DOHH2 (cell line): Measurements from ENCODE around the gene CYP1A2.

Experiments used
- H3F3A ChIP-seq: fragments of 200-600 bp; sonication (generic), shearing (Covaris generic); 2 replicates; pipeline ENCODE4 v1.6.0; 2016; ENCODE audit warnings: antibody characterized with exemption, mild to moderate bottlenecking; ENCODE audit not compliant: control insufficient read depth, insufficient read depth
- H3K27ac ChIP-seq: fragments of 200-600 bp; sonication (generic); 2 replicates; pipeline ENCODE4 v1.5.1; 2014; ENCODE audit warnings: low read depth, mild to moderate bottlenecking, low read length, moderate library complexity
- H3K27me3 ChIP-seq: fragments of 200-600 bp; sonication (generic); 2 replicates; pipeline ENCODE4 v1.6.1; 2014; ENCODE audit warnings: mild to moderate bottlenecking, low read length, mixed read lengths; ENCODE audit not compliant: control insufficient read depth
- H3K36me3 ChIP-seq: fragments of 200-600 bp; sonication (generic); 2 replicates; pipeline ENCODE4 v1.6.1; 2014; ENCODE audit warnings: mild to moderate bottlenecking, low read length, moderate library complexity, mixed read lengths; ENCODE audit not compliant: control insufficient read depth
- H3K4me1 ChIP-seq: fragments of 200-600 bp; sonication (generic); 2 replicates; pipeline ENCODE4 v1.6.1; 2014; ENCODE audit warnings: mild to moderate bottlenecking, low read length, mixed read lengths; ENCODE audit not compliant: control insufficient read depth
- H3K4me2 ChIP-seq: fragments of 200-600 bp; sonication (generic); 2 replicates; pipeline ENCODE4 v1.6.0; 2014; ENCODE audit warnings: mild to moderate bottlenecking, low read length, moderate library complexity
- H3K4me3 ChIP-seq: fragments of 200-600 bp; sonication (generic); 2 replicates; pipeline ENCODE4 v1.5.1; 2014; ENCODE audit warnings: mild to moderate bottlenecking, low read length, mixed read lengths
- H3K79me2 ChIP-seq: fragments of 200-600 bp; sonication (generic); 2 replicates; pipeline ENCODE4 v1.6.1; 2014; ENCODE audit warnings: mild to moderate bottlenecking, low read length, mixed read lengths; ENCODE audit not compliant: control insufficient read depth
- H3K9me2 ChIP-seq: fragments of 200-600 bp; sonication (generic); replicated peaks from 2 replicates; pipeline ENCODE4 v1.6.1; 2014; ENCODE audit warnings: mild to moderate bottlenecking, low read length, mixed read lengths; ENCODE audit not compliant: control insufficient read depth
- H3K9me3 ChIP-seq: fragments of 200-600 bp; sonication (generic); 2 replicates; pipeline ENCODE4 v1.6.1; 2014; ENCODE audit warnings: antibody characterized with exemption, low read length, mixed read lengths; ENCODE audit not compliant: control insufficient read depth, insufficient read depth
- H4K20me1 ChIP-seq: fragments of 200-600 bp; sonication (generic); 2 replicates; pipeline ENCODE4 v1.6.0; 2014; ENCODE audit warnings: low read depth, mild to moderate bottlenecking, antibody characterized with exemption, low read length, moderate library complexity; ENCODE audit not compliant: control insufficient read depth, insufficient read depth
- CTCF ChIP-seq: fragments of 200-600 bp; sonication (generic); IDR thresholded peaks from one replicate; pipeline ENCODE4 v1.5.1; 2014; ENCODE audit warnings: antibody characterized with exemption, mild to moderate bottlenecking, low read depth, low read length; ENCODE audit not compliant: poor library complexity, severe bottlenecking
- EZH2phosphoT487 ChIP-seq: fragments of 200-600 bp; sonication (generic); IDR thresholded peaks from 2 replicates; pipeline ENCODE4 v1.6.1; 2017; ENCODE audit warnings: borderline replicate concordance, mild to moderate bottlenecking, antibody characterized with exemption, low read length, moderate library complexity, mixed read lengths

Gene CYP1A2

GRCh38 chr15:74768771-74769342 lies 20.2 kb downstream of the CYP1A2 start:
- H3K27ac ChIP-seq, result no peak overlapping the region
- H3K4me3 ChIP-seq, result no peak overlapping the region
- H3K4me2 ChIP-seq, result no peak overlapping the region; the same call in 1 of the 2 replicates
- no peaks in the 10 kb centered on the region for H3K36me3 ChIP-seq
- H3K27me3 ChIP-seq, result no peaks in the 10 kb centered on the region
- H3K4me1 ChIP-seq, result peaks cover 40% of the 10 kb centered on the region
- TF ChIP-seq CTCF (peak; percentile 94), EZH2phosphoT487 (no peak)
- no peaks in the 10 kb centered on the region for H4K20me1 ChIP-seq
- H3K79me2 ChIP-seq, result peaks cover 14% of the 10 kb centered on the region
- no peaks in the 10 kb centered on the region for H3F3A ChIP-seq
- H3K9me2 ChIP-seq, result no peaks in the 10 kb centered on the region
- no peaks in the 10 kb centered on the region for H3K9me3 ChIP-seq

- no peaks in the 10 kb centered on the region for H3K9me2 ChIP-seq
- H3K79me2 ChIP-seq, result peaks cover 20% of the 10 kb centered on the region
- no peaks in the 10 kb centered on the region for H3F3A ChIP-seq
- H3K9me3 ChIP-seq, result no peaks in the 10 kb centered on the region
- no peak overlapping the region for H3K4me2 ChIP-seq
- peaks cover 46% of the 10 kb centered on the region for H3K4me1 ChIP-seq
- H3K36me3 ChIP-seq, result peaks cover 3% of the 10 kb centered on the region; the same call in 1 of the 2 replicates
- TF ChIP-seq CTCF (no peak), EZH2phosphoT487 (no peak)
- H3K27me3 ChIP-seq, result no peaks in the 10 kb centered on the region
- no peak overlapping the region for H3K27ac ChIP-seq
- H4K20me1 ChIP-seq, result no peaks in the 10 kb centered on the region
- H3K4me3 ChIP-seq, result no peak overlapping the region
Observed at GRCh38 chr15:74769463-74770025, 20.9 kb downstream of the CYP1A2 start.

GRCh38 chr15:74770211-74770903 lies 21.7 kb downstream of the CYP1A2 start:
- H3K79me2 ChIP-seq, result peaks cover 27% of the 10 kb centered on the region
- peaks cover 55% of the 10 kb centered on the region for H3K4me1 ChIP-seq
- H3F3A ChIP-seq, result no peaks in the 10 kb centered on the region
- H3K9me2 ChIP-seq, result no peaks in the 10 kb centered on the region
- no peaks in the 10 kb centered on the region for H3K27me3 ChIP-seq
- H3K27ac ChIP-seq, result no peak overlapping the region
- peaks cover 3% of the 10 kb centered on the region; the same call in 1 of the 2 replicates for H3K36me3 ChIP-seq
- no peak overlapping the region for H3K4me3 ChIP-seq
- H3K4me2 ChIP-seq, result no peak overlapping the region
- no peaks in the 10 kb centered on the region for H3K9me3 ChIP-seq
- TF ChIP-seq EZH2phosphoT487 (no peak), CTCF (no peak)
- no peaks in the 10 kb centered on the region for H4K20me1 ChIP-seq
